WERI-Rb-1 (cell line): ENCODE results near the gene CRYBG1.
"Not testable (repeated sequence)": the region's sequence is repeated elsewhere in the genome, so short reads cannot be mapped to it uniquely, and the experiment has no call there.

ENCODE experiments used
- DNase-seq: peaks from one replicate; pipeline ENCODE4 v3.0.0-alpha.2; 2020
- H3K27ac ChIP-seq: fragments of 250-450 bp; sonication (Bioruptor Pico); 2 replicates; pipeline ENCODE4 v1.5.1; 2020; ENCODE audit warnings: mild to moderate bottlenecking, moderate library complexity
- H3K27me3 ChIP-seq: fragments of 250-450 bp; sonication (Bioruptor Pico); 2 replicates; pipeline ENCODE4 v1.5.1; 2021; ENCODE audit warnings: mild to moderate bottlenecking, low read depth, moderate library complexity; ENCODE audit not compliant: insufficient read depth, severe bottlenecking
- H3K36me3 ChIP-seq: fragments of 250-450 bp; sonication (Bioruptor Pico); 2 replicates; pipeline ENCODE4 v1.5.1; 2020; ENCODE audit warnings: mild to moderate bottlenecking, moderate library complexity
- H3K4me3 ChIP-seq: 2 replicates; pipeline ENCODE4 v1.5.1; 2011; ENCODE audit warnings: low read depth, mild to moderate bottlenecking, control low read depth, low read length
- H3K9me3 ChIP-seq: fragments of 250-450 bp; sonication (Bioruptor Pico); 2 replicates; pipeline ENCODE4 v1.5.1; 2021; ENCODE audit warnings: mild to moderate bottlenecking, moderate library complexity; ENCODE audit not compliant: severe bottlenecking
- TF ChIP-seq, protein P1 (sequence below): IDR thresholded peaks from 2 replicates; pipeline ENCODE4 v1.5.1; 2011; ENCODE audit warnings: low read depth, mild to moderate bottlenecking, control low read depth, inconsistent platforms, low read length

CRYBG1 gene

DNA sequence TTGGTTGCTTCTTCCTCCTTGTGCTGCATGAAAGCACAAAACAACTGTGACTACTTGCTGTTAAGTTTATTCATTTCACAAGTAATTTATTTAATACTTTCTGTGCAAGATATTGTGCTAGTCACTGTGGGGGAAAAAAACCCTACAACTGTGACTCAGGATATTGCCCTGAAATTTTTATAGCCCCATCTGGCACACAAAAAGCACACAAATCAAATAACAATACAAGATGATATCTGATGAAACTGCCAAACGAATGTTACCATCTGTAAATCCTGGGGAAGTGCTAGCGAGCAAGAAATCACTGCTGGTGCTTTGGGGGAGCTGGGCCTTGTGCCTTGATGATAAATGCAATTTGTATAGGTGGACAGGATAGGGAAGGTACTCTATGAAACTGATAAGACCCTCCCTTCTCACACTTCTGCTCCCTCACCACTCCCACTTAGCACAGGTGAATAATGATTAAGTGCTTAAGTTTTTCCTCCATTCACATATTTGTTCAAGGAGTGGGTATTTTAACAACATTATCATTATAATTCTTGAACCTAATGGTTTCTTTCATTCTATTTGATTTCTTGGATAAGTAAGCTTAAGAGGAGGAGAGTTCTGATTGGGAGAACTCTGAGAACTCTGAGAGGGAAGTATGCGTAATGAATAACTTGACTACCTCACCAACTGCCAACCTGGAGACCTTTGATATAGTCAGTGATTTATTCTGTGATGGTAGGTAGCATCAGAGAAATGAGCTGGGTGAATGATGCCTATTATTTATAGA is 153.5 kb downstream of the CRYBG1 start:
- Histone ChIP-seq H3K36me3 (no peaks in the 10 kb centered on the region), H3K9me3 (no peaks in the 10 kb centered on the region), H3K27me3 (peaks cover 30% of the 10 kb centered on the region), H3K27ac (no peak overlapping the region), H3K4me3 (no peak overlapping the region)
- no peak for DNase-seq
- TF ChIP-seq, protein P1, sequence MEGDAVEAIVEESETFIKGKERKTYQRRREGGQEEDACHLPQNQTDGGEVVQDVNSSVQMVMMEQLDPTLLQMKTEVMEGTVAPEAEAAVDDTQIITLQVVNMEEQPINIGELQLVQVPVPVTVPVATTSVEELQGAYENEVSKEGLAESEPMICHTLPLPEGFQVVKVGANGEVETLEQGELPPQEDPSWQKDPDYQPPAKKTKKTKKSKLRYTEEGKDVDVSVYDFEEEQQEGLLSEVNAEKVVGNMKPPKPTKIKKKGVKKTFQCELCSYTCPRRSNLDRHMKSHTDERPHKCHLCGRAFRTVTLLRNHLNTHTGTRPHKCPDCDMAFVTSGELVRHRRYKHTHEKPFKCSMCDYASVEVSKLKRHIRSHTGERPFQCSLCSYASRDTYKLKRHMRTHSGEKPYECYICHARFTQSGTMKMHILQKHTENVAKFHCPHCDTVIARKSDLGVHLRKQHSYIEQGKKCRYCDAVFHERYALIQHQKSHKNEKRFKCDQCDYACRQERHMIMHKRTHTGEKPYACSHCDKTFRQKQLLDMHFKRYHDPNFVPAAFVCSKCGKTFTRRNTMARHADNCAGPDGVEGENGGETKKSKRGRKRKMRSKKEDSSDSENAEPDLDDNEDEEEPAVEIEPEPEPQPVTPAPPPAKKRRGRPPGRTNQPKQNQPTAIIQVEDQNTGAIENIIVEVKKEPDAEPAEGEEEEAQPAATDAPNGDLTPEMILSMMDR = no peak

DNA sequence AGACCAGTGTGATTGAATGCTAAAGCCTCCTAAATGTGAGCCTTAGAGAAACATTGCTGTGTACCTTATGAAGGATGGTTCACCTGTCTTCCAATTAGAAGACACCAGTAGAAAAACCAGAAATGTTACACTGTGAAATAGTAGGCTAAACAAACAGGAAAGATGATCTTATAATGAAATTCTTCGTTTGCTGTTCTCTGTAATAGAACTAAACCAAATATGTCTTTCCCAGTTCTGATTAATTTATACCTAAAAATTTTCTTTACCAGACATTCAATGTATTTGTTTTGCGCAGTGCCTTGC is 154.0 kb downstream of the CRYBG1 start:
- TF ChIP-seq, protein P1 = no peak
- no peak overlapping the region for H3K27ac ChIP-seq
- no peaks in the 10 kb centered on the region for H3K9me3 ChIP-seq
- no peak for DNase-seq
- peaks cover 30% of the 10 kb centered on the region for H3K27me3 ChIP-seq
- H3K4me3 ChIP-seq = no peak overlapping the region
- H3K36me3 ChIP-seq = no peaks in the 10 kb centered on the region

DNA sequence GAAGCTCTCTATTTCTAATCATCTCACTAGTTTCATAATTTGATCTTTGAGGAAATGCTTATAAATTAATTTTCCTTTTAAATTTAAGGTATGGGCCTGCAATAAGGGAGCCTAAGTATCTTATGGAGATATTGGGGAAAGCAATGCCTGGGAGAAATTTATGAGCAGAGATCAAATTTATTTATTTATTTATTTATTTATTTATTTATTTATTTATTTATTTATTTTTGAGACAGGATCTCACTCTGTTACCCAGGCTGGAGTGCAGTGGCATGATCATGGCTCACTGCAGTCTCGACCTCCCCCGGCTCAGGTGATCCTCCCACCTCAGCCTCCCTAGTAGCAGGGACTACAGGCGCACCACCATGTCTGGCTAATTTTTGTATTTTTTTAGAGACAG is 155.1 kb downstream of the CRYBG1 start:
- not testable (repeated sequence) for H3K27ac ChIP-seq, DNase-seq, H3K4me3 ChIP-seq, H3K9me3 ChIP-seq, H3K36me3 ChIP-seq
- H3K27me3 ChIP-seq = peaks cover 24% of the 10 kb centered on the region

DNA sequence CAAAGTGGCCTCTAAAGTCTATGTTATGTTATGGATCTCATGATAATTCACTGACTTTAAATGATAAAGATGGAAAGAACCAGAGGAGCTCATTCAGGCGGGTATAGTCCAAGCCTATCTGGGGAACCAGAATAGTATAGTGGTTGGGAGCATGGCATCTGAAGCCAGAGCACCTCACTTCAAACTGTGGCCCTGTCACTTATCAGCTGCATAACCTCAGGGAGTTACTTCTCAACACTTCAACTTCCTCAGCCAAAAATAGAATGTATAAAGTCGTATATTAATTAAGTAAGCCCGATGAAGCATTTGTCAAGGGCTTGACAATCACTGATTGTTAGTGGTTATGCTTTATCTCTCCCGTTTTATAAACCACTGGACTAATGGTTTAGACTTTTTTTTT is 156.1 kb downstream of the CRYBG1 start:
- Histone ChIP-seq H3K4me3 (no peak overlapping the region), H3K27ac (no peak overlapping the region), H3K36me3 (no peaks in the 10 kb centered on the region), H3K9me3 (no peaks in the 10 kb centered on the region), H3K27me3 (peaks cover 13% of the 10 kb centered on the region)
- TF ChIP-seq, protein P1 = no peak
- DNase-seq = no peak

DNA sequence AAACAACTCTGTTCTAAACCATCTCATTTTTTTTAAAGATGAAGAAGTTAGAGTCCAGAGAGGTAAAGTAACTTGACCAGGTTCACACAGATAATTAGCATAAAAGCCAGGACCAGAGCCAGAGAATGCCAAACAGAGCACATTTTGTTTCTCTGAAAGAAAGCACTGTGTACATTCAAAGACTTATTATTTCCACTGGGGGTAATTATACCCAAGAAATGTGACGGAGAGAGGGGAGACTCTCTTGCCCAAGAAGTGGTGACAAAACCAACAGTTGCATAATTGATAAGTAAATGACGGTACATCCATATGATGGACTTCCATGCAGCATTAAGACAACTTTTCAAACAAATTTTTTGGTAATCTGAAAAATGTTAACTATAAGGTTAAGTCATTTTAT is 157.2 kb downstream of the CRYBG1 start:
- Histone ChIP-seq H3K27me3 (peaks cover 2% of the 10 kb centered on the region), H3K9me3 (no peaks in the 10 kb centered on the region), H3K27ac (no peak overlapping the region), H3K4me3 (no peak overlapping the region), H3K36me3 (no peaks in the 10 kb centered on the region)
- DNase-seq = no peak
- TF ChIP-seq, protein P1 = no peak

DNA sequence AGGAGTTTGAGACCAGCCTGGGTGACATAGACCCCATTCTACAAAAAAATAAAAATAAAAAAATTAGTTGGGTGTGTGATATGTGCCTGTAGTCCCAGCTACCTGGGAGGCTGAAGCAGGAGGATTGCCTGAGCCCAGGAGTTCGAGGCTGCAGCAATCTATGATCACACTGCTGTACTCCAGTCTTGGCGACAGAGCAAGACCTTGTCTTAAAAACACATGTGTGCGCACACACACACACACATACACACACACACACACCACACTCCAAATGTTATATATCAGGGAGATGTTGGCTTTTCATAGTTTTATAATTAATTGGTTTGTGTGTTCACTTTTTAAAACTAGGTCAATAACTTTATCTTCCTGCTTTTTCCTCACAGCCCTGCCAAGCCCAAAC is 158.2 kb downstream of the CRYBG1 start:
- H3K27me3 ChIP-seq = no peaks in the 10 kb centered on the region
- H3K27ac ChIP-seq = no peak overlapping the region
- H3K9me3 ChIP-seq = no peaks in the 10 kb centered on the region
- no peak for DNase-seq
- H3K4me3 ChIP-seq = no peak overlapping the region
- H3K36me3 ChIP-seq = no peaks in the 10 kb centered on the region
- TF ChIP-seq, protein P1 = no peak
